Activated naive CD4-positive, alpha-beta T cell treated with anti-CD3 and anti-CD28 coated beads, Interleukin-2, amount 50 U/mL, for 24 hours (primary cell): ENCODE measurements around the gene ZNF365.
"Not testable (repeated sequence)": the region's sequence is repeated elsewhere in the genome, so short reads cannot be mapped to it uniquely, and the experiment has no call there.

Experiments used
- H3K27ac Mint-ChIP-seq: one replicate; pipeline ENCODE4 v1.8.0; 2021; ENCODE audit warnings: mild to moderate bottlenecking, mixed read lengths
- H3K27me3 Mint-ChIP-seq: one replicate; pipeline ENCODE4 v1.8.0; 2021; ENCODE audit warnings: mixed read lengths
- H3K36me3 Mint-ChIP-seq: one replicate; pipeline ENCODE4 v1.8.0; 2021; ENCODE audit warnings: mixed read lengths
- H3K4me1 Mint-ChIP-seq: one replicate; pipeline ENCODE4 v1.8.0; 2021; ENCODE audit warnings: mixed read lengths
- H3K4me3 Mint-ChIP-seq: one replicate; pipeline ENCODE4 v1.8.0; 2021; ENCODE audit warnings: mild to moderate bottlenecking, mixed read lengths
- H3K9me3 Mint-ChIP-seq: one replicate; pipeline ENCODE4 v1.8.0; 2021; ENCODE audit warnings: mixed read lengths

ZNF365 gene

GRCh38 chr10:62386356-62387320, 12.5 kb downstream of the ZNF365 start:
- no peak overlapping the region for H3K4me3 Mint-ChIP-seq
- H3K36me3 Mint-ChIP-seq, result no peaks in the 10 kb centered on the region
- H3K9me3 Mint-ChIP-seq, result no peaks in the 10 kb centered on the region
- H3K27me3 Mint-ChIP-seq, result no peaks in the 10 kb centered on the region
- peaks cover 14% of the 10 kb centered on the region for H3K4me1 Mint-ChIP-seq
- H3K27ac Mint-ChIP-seq, result no peak overlapping the region

GRCh38 chr10:62388328-62388727, 14.2 kb downstream of the ZNF365 start:
- H3K27me3 Mint-ChIP-seq, result peaks cover 3% of the 10 kb centered on the region
- peaks cover 14% of the 10 kb centered on the region for H3K4me1 Mint-ChIP-seq
- no peak overlapping the region for H3K4me3 Mint-ChIP-seq
- no peak overlapping the region for H3K27ac Mint-ChIP-seq
- H3K9me3 Mint-ChIP-seq, result no peaks in the 10 kb centered on the region
- H3K36me3 Mint-ChIP-seq, result no peaks in the 10 kb centered on the region

GRCh38 chr10:62390497-62391176, 16.5 kb downstream of the ZNF365 start:
- Mint-ChIP-seq H3K27ac (no peak overlapping the region), H3K4me1 (no peaks in the 10 kb centered on the region), H3K36me3 (no peaks in the 10 kb centered on the region), H3K4me3 (no peak overlapping the region), H3K9me3 (no peaks in the 10 kb centered on the region), H3K27me3 (peaks cover 7% of the 10 kb centered on the region)

- Mint-ChIP-seq H3K36me3 (no peaks in the 10 kb centered on the region), H3K4me3 (no peak overlapping the region), H3K27ac (no peak overlapping the region), H3K27me3 (peaks cover 7% of the 10 kb centered on the region), H3K9me3 (no peaks in the 10 kb centered on the region), H3K4me1 (no peaks in the 10 kb centered on the region)
Observed at GRCh38 chr10:62393237-62393636, 19.1 kb downstream of the ZNF365 start.

GRCh38 chr10:62394556-62395018, 20.4 kb downstream of the ZNF365 start:
- Mint-ChIP-seq H3K9me3 (no peaks in the 10 kb centered on the region), H3K4me1 (no peaks in the 10 kb centered on the region), H3K27me3 (peaks cover 7% of the 10 kb centered on the region), H3K4me3 (no peak overlapping the region), H3K36me3 (no peaks in the 10 kb centered on the region), H3K27ac (no peak overlapping the region)

GRCh38 chr10:62395892-62396291, 21.7 kb downstream of the ZNF365 start:
- Mint-ChIP-seq H3K36me3 (no peaks in the 10 kb centered on the region), H3K27me3 (peaks cover 7% of the 10 kb centered on the region), H3K4me1 (no peaks in the 10 kb centered on the region), H3K27ac (no peak overlapping the region), H3K4me3 (no peak overlapping the region), H3K9me3 (no peaks in the 10 kb centered on the region)

- H3K4me1 Mint-ChIP-seq, result no peaks in the 10 kb centered on the region
- H3K27ac Mint-ChIP-seq, result no peak overlapping the region
- no peak overlapping the region for H3K4me3 Mint-ChIP-seq
- H3K27me3 Mint-ChIP-seq, result peaks cover 7% of the 10 kb centered on the region
- H3K9me3 Mint-ChIP-seq, result no peaks in the 10 kb centered on the region
- H3K36me3 Mint-ChIP-seq, result no peaks in the 10 kb centered on the region
Observed at GRCh38 chr10:62396864-62397263, 22.7 kb downstream of the ZNF365 start.

GRCh38 chr10:62399211-62399610, 25.0 kb downstream of the ZNF365 start:
- Mint-ChIP-seq H3K27me3 (peaks cover 8% of the 10 kb centered on the region), H3K9me3 (no peaks in the 10 kb centered on the region), H3K27ac (no peak overlapping the region), H3K36me3 (no peaks in the 10 kb centered on the region), H3K4me3 (no peak overlapping the region), H3K4me1 (no peaks in the 10 kb centered on the region)

GRCh38 chr10:62402508-62402907, 28.3 kb downstream of the ZNF365 start:
- Mint-ChIP-seq H3K27me3 (peaks cover 6% of the 10 kb centered on the region), H3K27ac (no peak overlapping the region), H3K36me3 (peaks cover 1% of the 10 kb centered on the region), H3K4me3 (no peak overlapping the region), H3K4me1 (no peaks in the 10 kb centered on the region), H3K9me3 (peaks cover 3% of the 10 kb centered on the region)

- not testable (repeated sequence) for H3K4me3 Mint-ChIP-seq, H3K27ac Mint-ChIP-seq, H3K36me3 Mint-ChIP-seq, H3K4me1 Mint-ChIP-seq
- Mint-ChIP-seq H3K27me3 (peaks cover 14% of the 10 kb centered on the region), H3K9me3 (peaks cover 19% of the 10 kb centered on the region)
Observed at GRCh38 chr10:62410528-62410927, 36.4 kb downstream of the ZNF365 start.

GRCh38 chr10:62410934-62411333, 36.8 kb downstream of the ZNF365 start:
- Mint-ChIP-seq H3K27me3 (peaks cover 16% of the 10 kb centered on the region), H3K9me3 (peaks cover 19% of the 10 kb centered on the region)
- not testable (repeated sequence) for H3K4me3 Mint-ChIP-seq, H3K27ac Mint-ChIP-seq, H3K36me3 Mint-ChIP-seq, H3K4me1 Mint-ChIP-seq

GRCh38 chr10:62413048-62413447, 38.9 kb downstream of the ZNF365 start:
- H3K36me3 Mint-ChIP-seq, result peaks cover 4% of the 10 kb centered on the region
- H3K27ac Mint-ChIP-seq, result no peak overlapping the region
- no peaks in the 10 kb centered on the region for H3K4me1 Mint-ChIP-seq
- H3K4me3 Mint-ChIP-seq, result no peak overlapping the region
- H3K9me3 Mint-ChIP-seq, result peaks cover 11% of the 10 kb centered on the region
- peaks cover 24% of the 10 kb centered on the region for H3K27me3 Mint-ChIP-seq

GRCh38 chr10:62413652-62414051, 39.5 kb downstream of the ZNF365 start:
- peaks cover 8% of the 10 kb centered on the region for H3K9me3 Mint-ChIP-seq
- H3K4me3 Mint-ChIP-seq, result no peak overlapping the region
- peaks cover 24% of the 10 kb centered on the region for H3K27me3 Mint-ChIP-seq
- H3K4me1 Mint-ChIP-seq, result no peaks in the 10 kb centered on the region
- H3K27ac Mint-ChIP-seq, result no peak overlapping the region
- H3K36me3 Mint-ChIP-seq, result peaks cover 4% of the 10 kb centered on the region

- no peak overlapping the region for H3K4me3 Mint-ChIP-seq
- peaks cover 4% of the 10 kb centered on the region for H3K36me3 Mint-ChIP-seq
- H3K27me3 Mint-ChIP-seq, result peaks cover 24% of the 10 kb centered on the region
- peaks cover 8% of the 10 kb centered on the region for H3K9me3 Mint-ChIP-seq
- H3K4me1 Mint-ChIP-seq, result no peaks in the 10 kb centered on the region
- no peak overlapping the region for H3K27ac Mint-ChIP-seq
Observed at GRCh38 chr10:62414359-62414758, 40.2 kb downstream of the ZNF365 start.

- Mint-ChIP-seq H3K4me1 (peaks cover 30% of the 10 kb centered on the region), H3K4me3 (no peak overlapping the region), H3K9me3 (no peaks in the 10 kb centered on the region), H3K27me3 (peaks cover 4% of the 10 kb centered on the region), H3K27ac (peak overlapping the region; percentile 1), H3K36me3 (no peaks in the 10 kb centered on the region)
Observed at GRCh38 chr10:62422068-62422590, 48.0 kb downstream of the ZNF365 start.

GRCh38 chr10:62424026-62424425, 49.9 kb downstream of the ZNF365 start:
- no peaks in the 10 kb centered on the region for H3K9me3 Mint-ChIP-seq
- H3K27ac Mint-ChIP-seq, result no peak overlapping the region
- H3K4me3 Mint-ChIP-seq, result no peak overlapping the region
- H3K27me3 Mint-ChIP-seq, result no peaks in the 10 kb centered on the region
- no peaks in the 10 kb centered on the region for H3K36me3 Mint-ChIP-seq
- peaks cover 30% of the 10 kb centered on the region for H3K4me1 Mint-ChIP-seq
